ENCODE measurements around the gene SEPTIN5.

Gene SEPTIN5

DNA sequence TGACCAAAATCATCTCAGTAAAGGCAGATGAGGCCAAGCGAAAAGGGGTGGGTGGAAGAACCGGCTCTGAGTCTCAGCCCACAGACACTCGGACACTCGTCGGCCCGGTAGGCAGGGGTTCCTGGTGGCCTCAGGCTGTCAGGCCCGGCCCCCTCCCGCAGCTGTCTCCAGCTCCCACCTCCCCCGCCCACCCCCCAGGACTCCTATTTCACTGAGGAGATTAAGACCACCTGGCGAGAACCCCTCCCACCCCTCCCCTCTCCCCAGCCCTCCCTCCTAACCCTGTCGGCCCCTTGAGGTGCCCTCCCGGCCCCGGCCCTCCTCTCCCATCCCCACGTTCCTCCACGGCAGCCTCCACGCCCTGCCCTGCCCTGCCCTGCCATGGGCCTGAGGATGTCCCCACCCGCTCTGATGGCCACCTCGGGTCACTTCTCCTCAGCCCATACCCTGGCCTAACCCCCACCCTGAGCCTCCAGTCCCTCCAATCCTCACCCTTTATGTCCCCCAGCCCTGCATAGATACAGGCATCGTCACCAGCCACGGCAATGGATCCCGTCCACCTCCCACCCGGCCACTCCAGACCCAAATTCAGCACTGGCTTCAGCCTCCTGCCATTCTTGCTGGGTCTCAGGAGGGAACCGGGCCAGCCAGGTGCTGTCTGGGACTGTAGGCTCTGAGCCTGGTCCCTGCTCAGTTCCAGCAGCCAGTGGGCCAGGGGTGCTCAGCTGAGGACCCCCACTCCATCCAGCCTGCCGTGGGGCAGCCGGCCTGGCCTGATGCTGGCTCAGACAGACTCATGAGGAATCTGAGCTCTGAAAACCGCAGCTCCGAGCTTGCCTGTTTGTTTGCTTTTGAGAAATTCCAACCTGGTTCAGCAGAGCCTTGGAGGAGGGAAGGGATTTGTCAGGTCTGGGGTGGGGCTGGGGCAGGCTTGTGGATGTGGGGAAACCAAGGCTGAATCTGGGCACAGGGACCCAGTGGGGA is 36.5 kb downstream of the SEPTIN5 start:
- DNase-seq, result no peak

DNA sequence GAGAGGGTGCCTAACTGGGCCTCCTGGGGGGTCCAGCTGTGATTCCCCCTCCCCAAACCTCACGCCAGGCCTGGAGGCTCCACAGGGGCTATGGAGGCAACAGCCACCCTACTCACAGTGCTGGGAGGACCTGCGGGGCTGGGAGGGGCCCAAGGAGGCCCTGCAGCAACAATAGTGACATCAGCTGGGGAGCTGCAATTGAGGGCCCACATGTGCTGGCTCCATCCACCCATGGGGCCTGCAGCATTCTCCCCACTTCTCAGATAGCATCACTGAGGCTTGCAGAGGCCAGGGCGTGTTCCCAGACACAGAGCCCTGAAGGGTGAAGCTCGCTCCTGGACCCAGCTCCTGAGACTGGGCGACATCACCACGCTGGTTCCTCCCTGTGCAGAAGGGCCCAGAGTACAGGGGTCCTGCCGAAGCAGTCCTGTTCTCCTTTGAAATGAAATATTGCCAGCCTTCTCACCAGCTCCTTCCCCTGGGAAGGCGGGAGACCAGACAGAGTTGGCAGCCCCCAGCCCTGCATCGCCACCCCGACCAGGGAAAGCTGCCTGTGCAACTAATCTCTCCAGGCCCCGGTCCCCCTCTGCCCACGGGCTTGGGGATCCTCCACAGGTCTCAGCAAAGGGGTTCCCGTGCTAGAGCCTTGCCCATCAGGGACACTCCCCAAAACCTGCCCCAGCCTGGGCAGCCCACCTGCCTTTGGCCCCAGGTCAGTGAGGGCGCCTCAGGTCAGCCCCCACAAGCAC is 37.4 kb downstream of the SEPTIN5 start:
- no peak for DNase-seq

DNA sequence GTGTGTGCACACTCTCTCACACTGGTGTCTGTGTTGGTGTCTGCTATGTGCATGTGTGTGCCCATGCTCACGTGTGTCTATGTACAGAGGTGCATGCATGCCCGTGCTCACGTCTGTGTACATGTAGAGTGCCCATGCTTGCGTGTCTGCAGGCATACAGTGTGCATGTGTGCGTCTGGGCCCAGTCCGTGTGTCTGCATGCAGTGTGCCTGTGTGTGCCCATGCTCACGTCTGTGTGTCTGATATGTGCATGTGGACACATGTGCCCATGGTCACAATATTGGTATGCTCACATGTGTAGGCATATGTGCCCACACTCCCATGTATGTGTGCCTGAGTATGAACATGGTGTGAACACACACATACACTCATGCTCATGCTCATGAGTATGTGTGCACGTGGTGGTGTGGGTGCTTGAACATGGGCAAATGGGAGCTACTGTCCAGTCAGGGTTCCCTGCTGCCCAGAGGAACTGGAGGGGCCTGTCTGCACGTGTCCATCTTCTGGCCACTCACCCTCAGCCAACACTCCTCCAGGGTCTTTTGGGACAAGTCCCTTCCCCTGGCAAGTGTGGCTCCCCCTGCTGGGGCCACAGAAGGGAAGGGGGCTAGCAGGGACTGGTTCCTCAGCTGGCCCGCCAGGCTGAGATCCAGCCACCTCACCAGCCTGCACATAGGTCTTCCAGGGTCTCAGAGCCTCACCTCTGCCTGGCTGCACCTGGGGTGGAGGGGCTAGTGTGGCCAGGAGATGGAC is 39.0 kb downstream of the SEPTIN5 start:
- no peak for DNase-seq

DNA sequence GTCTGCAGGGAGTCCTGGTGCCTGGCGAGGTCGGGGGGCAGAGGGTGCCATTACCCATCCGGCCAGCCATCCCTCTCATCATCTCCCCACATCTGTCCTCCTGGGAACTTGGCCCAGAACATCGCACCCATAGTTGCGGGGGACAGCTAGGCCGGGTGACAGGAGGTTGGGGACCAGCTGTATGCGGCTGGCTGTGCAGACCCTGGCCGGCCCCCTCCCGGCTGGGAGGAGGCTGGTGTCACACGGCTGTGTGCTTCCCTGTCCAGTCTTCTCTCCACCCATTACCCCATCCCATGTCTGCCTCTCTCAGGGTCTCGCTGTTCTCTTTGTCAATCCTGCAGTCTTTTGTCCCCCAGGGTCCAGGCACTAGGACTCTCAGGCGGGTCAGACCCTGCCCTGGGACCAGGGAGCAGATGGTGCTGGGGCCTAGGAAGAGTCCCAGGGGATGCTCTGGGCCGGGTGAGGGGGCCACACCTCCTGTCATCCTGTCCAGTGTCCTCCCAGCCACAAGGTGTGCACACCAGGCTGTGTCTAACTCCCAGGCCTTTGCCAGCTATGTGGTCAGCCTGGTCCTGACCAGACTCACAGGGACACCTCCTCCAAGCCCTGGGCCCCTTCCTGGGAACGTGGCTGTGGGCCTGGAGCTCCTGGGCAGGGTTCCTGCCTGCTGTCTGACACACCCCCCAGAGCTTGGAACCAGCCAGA is 39.8 kb downstream of the SEPTIN5 start:
- no peak for DNase-seq

DNA sequence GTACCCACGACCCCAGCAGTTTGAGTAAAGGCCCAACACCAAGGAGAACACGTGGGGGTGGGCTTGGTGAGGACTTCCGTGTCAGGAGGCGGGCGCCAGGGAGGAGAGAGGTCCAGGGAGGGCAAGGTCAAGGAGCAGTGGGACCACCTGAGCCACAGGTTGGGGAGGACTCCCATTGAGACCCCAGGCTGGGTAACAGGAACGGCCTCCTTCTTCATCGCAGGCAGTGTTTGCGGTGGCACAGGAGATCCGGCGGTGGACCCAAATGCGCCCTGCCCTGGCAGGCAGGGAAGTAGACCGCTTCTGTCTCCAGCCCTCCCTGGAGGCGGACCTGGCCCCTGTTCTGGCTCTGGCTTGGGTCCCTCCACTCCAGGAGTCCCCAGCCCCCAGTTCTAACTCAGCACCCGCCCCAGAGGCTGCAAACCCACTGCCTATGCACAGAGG is 40.4 kb downstream of the SEPTIN5 start:
- no peak for DNase-seq

DNA sequence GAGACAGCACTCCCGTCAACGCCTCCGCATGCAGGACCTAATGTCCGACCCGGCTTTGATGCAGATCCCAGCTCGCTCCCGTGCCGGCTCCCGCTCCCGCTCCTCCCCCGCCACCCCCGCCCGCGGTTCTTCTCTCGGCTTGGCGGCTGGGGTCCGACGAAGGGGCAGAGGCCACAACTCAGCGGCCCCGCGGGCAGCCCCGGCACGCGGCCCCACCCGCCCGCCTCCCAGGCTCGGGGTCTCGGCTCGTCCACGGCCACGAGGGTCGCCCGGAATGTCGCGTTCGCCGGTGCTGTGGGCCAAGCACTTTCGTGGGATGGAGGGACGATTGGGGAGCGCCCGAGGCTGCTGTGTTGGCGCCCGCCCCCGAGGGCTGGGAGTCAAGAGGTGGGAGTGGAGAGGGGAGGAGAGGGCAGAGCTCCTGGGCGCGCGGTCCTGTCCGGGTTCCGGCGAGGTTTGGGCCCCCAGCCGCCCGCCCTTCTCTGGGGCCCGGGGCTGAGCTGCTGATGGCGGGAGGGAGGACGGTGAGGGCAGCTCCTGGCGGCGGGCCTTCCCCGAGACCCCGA is 40.9 kb downstream of the SEPTIN5 start:
- DNase-seq, result no peak

DNA sequence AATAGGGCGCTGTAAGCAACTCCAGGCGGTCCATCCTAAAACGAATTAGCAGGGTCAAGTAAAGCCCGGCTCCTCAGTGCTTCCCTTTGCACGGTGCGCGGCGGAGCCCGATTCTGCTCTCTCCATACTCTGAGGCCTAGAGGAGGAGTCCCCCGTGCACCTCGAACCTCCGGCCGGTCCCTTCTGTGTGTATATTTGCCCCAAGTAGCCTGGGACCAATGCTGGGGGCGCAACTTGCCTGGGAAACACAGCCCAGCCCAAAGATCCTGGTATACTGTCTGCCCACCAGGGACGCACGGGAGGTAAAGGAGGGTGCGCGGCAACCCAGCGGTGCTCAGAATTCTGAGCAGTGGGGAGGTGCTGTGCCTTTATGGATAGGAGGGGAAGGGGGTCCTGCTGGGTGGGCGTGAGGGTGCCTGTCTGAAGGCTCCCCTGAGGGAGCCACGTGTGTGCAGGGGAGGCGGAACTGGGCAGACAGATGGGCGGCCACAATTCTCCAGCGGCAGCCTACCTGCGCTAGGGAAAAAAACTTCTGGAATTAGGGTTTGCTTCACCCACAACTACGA is 41.5 kb downstream of the SEPTIN5 start:
- no peak for DNase-seq

DNA sequence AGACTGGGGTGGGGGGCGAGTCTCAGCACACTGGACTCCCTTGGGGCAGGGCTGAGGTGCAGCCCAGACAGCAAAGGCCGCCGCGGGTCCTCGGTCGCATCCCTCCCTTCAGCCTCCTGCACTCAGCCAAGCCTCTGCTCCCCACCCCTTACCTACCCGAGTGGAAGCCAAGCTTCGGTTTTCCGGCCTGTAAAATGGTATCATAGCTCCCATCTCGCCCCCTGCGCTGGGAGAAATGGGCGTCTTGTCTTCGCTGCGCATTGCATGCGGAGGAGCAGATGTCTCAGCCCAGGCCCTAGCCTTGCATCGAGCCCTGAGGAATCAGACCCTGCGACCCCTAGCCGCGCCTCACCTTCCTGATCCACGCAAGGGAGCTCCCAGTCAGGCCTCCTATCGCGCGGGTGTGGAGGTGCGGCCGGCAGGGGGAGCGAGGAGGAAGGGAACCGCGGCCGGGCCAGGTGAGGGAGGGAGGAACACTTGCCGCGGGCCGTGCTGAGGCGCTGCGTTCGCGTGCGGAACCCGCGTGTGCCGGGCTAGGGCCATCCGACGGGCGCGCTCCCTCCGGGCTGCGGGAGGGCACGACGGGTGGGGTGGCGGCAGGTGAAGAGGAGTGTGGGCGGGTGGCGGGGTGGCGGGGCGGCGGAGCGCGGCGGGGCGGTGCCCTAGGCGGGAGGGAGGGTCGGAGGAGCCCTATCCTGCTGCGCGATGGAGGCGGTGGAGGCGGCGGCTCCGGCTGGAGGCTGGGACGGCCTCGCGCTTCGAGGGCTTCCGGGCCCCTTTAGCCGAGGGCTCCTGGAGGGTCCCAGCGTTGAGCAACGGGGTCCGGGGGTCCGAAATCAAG is 42.2 kb downstream of the SEPTIN5 start:
- peak; percentile 69 for DNase-seq

DNA sequence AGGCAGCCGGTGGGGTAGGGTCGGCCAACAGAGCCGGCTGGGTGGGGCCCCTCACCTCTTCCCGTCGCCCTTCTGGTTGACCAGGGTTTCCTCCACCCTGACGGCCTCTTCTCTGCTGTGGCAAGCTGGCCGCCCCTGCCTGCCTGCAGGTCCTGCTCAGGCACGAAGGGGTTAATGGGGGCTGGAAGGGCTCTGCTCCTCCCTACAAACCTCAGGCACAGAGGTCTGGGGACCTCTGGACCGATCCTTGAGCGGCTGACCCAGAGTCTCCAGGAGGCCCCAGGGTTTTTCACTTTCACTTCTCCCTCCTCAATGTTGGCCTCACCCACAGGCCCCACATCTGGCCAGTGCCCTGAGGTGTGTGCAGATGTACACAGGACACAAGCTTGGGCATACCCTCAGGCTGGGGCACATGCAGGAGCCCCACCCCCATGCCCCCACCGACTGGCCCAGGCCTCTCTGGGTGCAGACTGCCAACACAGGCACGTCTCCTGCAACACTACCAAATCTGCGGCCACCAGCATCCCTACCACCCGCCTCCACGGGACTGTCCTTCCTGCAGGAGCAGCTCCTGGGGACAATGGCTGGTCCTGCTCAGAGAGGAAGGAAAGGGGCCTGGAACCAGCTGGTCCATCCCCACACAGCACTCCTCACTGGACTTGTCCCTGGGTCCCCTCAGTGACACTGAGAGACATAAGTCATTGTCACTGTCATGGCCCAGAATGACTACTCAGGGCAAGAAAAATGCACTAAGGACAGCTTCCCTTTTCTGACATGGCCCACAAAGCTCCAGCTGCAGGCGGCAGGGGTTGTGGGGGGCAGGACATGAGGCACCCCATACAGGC is 43.1 kb downstream of the SEPTIN5 start:
- no peak for DNase-seq

DNA sequence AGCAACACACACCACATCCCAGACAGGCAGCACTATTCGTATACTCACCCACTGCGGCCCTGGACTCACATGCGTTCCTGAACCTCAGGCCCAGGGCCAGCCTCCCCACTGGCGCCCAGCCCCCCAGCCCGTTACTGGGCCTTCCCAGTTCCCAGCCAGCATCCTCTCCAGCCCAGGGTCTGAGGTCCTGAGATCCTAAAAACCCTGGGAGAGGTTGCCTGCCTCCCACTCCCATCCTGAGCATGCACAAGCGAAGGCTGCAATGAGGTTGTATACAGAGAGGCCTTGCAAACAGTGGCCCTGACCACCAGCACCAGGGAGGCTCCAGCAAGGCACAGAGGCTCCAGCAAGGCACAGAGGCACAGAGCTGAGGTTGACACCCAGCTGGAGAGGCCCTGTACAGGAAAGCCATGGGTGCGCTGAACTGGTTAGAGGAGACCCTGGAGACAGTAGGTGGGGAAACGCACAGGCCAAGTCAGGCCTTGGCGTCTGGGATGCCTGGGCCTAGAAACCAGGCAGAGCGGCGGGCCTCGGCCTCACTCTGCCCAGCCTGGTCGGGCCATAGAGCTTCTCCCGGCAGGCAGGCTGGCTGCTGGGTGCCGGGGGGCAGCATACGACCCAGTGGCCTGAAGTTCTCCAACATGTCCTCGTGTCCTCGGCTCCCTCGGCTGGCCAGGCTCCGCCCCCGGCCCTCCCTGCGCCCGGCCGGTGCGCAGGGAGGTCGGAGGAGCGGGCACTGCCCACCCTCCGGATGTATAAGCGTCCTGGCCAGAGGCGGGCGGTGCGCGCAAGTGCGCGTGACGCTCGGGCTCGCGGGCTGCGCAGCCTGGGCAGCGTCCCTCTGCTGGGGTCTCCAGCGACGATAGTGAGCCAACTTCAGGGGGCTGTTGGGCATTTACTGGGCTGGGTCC is 43.9 kb downstream of the SEPTIN5 start:
- DNase-seq, result no peak

DNA sequence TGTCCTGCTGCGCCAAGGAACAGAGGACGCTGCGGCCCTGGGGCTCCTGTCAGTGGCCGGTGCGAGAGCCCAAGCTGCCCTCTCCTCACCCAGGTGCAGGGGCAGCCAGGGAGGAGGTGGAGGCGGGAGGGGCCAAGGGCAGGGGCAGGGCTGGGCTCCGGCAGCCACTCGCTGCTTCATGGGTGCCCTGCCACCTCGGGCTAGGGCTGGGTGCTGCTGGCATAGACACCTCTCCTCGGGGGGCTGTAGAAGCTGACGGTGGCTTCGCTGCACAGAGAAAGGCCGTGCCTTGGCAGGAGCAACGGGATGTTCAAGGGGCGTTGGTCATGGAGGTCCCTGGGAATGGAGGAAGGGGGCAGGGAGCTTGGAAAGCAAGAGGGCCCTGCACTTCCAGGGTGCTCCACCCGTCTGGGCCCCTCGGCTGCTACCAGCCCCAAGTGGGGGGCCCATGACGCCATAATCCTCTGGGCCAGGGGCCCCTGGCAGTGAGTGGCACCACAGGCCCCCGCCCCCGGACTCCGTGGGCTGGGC is 44.7 kb downstream of the SEPTIN5 start:
- DNase-seq, result no peak

DNA sequence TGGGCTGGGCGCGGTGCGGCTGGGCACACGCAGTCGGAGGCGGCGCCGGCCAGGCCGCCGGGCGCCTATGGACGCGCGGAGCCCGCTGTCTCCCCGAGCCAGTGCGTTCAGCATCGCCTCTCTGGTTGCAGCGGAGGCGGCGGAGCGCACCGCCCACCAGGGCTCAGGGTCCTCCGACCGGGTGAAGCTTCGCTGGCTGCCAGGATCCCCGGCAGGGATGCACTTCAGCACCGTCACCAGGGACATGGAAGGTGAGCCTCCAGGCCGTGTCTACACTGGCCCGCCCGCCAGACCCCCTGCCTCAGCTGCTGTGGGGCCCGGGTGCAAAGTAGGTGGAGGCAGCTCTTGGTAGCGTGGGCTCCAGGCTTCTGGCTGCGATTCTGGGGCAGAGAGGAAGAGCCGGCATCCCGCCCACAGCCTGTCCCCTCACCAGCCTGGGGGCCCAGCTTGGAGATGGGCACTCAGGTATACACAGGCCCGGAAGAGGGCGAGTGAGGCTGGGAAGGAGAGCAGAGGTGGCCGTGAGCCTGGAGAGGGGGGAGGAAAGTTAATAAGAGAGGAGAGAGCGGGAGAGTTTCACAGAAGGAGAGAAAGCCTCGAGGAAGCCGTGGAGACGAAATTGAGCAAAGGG is 45.2 kb downstream of the SEPTIN5 start:
- no peak for DNase-seq

DNA sequence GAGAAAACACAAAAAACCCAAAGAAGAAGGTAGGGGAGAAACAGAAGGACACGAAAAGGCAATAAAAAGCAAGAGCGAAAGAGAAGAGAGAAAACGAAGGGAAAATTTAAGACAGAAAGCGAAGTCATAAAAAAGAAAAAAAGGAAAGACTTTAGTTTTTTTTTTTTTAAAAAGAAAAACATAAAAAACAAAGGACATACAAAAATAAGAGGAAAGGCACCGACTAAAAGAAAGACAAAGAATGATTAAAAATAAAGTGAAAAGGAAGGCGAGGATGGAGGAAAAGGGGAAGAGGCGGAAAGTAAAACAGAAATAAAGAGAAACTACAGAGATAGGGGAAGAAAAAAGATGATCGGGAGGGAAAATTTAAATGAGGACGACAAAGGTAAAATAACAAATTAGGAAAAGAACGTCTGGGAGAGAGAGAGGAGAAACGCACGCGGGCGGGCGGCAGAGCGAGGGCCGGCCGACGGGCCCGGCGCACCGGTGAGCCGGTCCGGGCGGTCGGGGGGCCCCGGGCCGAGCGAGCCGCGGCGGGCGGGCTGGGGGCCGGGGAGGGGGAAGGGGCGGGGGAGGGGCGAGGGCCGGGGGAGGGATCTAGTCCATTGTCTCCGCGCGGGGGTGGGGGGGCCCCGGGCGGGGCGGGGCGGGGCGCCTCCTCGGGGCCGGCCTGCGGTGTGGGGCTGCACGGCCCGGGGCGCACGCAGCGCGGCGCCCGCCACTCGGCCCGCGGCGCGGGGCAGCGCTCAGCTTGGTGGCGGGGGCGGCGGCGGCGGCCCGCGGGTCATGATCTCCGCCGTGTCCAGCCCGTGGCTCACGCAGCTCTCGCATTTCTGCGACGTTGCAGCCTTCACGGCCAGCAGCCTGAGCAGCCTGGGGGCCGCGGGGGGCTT is 46.0 kb downstream of the SEPTIN5 start, which contains the start of gene TBX1:
TBX1 (plus strand) TSS at position 721 of the 893 bp plus-strand sequence; CDS start at position 787, 66 bp downstream.
- no peak for DNase-seq

DNA sequence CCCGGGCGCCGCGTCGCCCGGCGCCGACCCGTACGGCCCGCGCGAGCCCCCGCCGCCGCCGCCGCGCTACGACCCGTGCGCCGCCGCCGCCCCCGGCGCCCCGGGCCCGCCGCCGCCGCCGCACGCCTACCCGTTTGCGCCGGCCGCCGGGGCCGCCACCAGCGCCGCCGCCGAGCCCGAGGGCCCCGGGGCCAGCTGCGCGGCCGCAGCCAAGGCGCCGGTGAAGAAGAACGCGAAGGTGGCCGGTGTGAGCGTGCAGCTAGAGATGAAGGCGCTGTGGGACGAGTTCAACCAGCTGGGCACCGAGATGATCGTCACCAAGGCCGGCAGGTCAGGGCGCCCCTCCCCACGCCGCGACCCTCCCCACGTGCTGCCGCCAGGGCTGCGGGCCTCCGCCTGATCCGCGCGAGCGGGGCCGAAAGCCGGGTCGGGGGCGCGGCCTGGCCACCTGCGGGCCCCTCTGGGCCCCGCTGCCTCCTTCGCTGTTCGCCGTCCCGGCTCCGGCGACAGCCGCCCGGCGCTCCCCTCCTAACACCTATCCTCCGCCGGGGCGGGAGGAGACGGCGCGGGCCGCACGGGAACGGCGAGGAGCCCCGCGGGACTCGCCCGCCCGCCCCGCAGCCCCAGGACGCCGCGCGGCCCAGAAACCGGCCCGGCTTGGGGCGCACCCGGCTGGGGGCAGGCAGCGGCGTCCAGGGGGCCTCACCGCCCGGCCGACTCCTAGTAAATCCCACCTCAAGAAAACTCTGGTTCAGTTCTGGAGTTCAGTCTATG is 46.8 kb downstream of the SEPTIN5 start:
- no peak for DNase-seq

DNA sequence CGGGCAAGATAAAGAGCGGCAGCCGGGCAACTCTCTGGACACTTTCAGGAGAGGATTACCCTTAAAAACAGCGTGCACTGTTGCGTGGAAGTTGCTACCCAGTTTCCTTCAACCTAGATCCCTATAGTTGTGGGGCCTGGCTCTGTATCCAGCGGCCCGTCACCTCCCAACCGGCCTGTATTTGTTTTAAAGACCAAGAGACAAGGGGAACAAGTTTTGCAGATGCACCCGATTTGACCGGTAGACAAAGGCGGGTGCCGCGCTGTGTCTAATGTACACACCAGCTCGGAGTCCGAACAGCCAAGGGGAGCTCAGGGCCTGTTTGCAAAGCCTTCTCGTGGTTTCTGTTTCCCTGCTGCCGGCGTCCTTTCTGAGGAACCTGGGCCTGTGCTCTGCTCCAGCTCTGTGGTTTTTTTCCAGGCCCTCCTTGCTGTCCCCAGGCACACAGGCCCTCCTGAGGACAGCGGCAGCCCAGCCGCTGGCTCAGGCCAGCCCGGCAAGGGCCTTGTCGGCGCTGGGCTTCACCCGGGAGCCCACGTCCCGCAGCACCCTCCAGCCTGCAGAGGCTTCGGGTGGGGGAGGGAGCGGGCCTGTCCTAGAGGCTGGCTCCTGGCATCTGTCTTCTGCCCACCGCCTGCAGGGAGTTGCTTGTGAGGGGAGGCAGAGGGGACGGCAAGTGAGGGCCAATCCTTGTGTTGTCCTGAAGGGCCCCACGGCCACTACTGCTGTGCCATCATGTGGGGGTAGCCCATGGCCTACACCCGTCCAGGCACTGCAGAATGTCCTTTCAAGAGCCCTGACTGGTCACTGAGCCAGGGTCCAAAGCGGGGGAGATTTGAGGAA is 47.6 kb downstream of the SEPTIN5 start:
- DNase-seq, result no peak
